ENCODE results near the gene ANKRD11.
"Not testable (repeated sequence)": the region's sequence is repeated elsewhere in the genome, so short reads cannot be mapped to it uniquely, and the experiment has no call there.

Gene ANKRD11

DNA sequence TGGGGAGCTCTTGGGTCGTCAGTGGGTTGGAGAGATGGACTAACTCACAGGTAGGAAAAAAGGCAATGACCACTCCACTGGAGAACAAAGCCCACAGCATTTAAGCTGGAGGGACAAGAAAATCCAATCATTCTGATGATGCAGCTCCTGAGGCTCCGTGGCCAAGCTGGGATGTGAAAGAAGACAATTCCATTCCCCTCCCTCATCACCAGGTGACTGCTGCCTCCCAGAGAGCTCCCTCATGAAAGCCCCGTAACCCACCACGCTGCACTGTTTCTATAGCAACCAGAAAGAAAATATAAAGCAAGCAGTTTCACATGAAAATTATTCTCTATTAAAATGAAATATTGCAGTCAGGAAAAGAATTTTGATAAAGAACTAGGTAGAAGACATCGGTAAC is 15.2 kb downstream of the ANKRD11 start:
- Histone ChIP-seq H3K4me1 (ENCODE audit: insufficient read depth, low read length) (peaks cover 31% of the 10 kb centered on the region), H3K36me3 (ENCODE audit: insufficient read depth, low read length) (no peaks in the 10 kb centered on the region), H3K4me3 (ENCODE audit: low read depth in 1 of 2, low read length in 2 of 2) (no peak overlapping the region), H3K27ac (ENCODE audit: low read depth, low read length) (no peak overlapping the region), H3K27me3 (ENCODE audit: control insufficient read depth in 1 of 2, insufficient read depth in 2 of 2, low read length in 2 of 2) (no peaks in the 10 kb centered on the region), H3K9ac (ENCODE audit: low read length) (no peak overlapping the region), H3K9me3 (ENCODE audit: low read length) (no peaks in the 10 kb centered on the region)

DNA sequence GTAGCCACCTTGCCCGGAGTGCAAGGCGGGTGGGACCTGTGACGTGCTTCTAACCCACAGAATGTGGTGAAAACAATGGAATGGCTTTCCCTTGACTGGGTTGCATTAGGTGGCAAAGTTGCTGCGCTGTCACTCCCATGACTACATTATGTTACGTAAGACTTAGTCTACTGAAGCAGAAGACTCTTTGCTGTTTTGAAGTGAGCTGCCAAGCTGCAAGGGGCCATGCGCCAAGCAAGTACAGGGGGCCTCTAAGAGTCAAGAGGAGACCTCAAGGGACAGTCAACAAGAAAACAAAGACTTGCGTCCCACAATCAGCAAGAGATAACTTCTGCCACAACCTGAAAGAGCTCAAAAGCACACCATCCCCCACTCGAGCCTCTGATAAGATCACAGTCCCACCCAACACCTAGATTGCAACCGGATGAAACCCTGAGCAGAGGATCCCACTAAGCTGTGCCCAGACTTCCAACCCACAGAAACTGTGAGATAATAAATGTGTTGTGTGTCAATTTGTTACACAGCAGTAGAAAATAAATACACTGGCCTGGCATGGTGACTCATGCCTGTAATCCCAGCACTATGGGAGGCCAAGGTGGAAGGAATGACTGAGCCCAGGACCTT is 16.5 kb downstream of the ANKRD11 start:
- H3K4me3 ChIP-seq (ENCODE audit: low read depth in 1 of 2, low read length in 2 of 2), result no peak overlapping the region
- no peaks in the 10 kb centered on the region for H3K27me3 ChIP-seq (ENCODE audit: control insufficient read depth in 1 of 2, insufficient read depth in 2 of 2, low read length in 2 of 2)
- H3K9ac ChIP-seq (ENCODE audit: low read length), result no peak overlapping the region
- H3K36me3 ChIP-seq (ENCODE audit: insufficient read depth, low read length), result no peaks in the 10 kb centered on the region
- H3K27ac ChIP-seq (ENCODE audit: low read depth, low read length), result no peak overlapping the region
- H3K4me1 ChIP-seq (ENCODE audit: insufficient read depth, low read length), result peaks cover 28% of the 10 kb centered on the region
- no peaks in the 10 kb centered on the region for H3K9me3 ChIP-seq (ENCODE audit: low read length)

DNA sequence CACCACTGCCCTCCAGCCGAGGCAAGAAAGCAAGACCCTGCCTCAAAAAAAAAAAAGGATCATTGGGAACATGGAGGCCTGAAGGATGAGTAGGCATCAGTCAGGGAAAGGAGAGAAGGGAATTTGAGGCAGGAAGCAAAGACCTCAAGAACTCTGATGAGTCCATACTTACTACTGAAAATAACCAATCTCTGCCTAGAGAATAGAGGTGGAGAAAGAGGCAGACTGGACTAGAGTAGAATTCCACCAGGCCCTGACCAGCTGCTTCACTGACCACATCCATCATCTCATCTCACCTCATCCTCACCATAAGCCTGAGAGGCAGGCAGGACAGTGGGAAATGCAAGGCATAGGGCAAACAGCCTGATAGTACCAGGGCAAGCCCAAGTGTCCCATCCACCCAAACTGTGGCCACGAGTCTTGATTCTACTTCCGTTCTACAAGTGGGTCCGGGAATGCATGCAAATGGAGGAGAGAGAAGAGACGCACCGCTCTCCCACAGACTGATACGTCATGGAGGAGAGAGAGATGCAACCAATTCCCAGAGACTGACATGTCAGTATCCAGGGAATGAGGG is 17.1 kb downstream of the ANKRD11 start:
- Histone ChIP-seq H3K27me3 (ENCODE audit: control insufficient read depth in 1 of 2, insufficient read depth in 2 of 2, low read length in 2 of 2) (no peaks in the 10 kb centered on the region), H3K27ac (ENCODE audit: low read depth, low read length) (no peak overlapping the region), H3K9me3 (ENCODE audit: low read length) (no peaks in the 10 kb centered on the region), H3K9ac (ENCODE audit: low read length) (no peak overlapping the region), H3K36me3 (ENCODE audit: insufficient read depth, low read length) (no peaks in the 10 kb centered on the region), H3K4me3 (ENCODE audit: low read depth in 1 of 2, low read length in 2 of 2) (no peak overlapping the region), H3K4me1 (ENCODE audit: insufficient read depth, low read length) (peaks cover 22% of the 10 kb centered on the region)

DNA sequence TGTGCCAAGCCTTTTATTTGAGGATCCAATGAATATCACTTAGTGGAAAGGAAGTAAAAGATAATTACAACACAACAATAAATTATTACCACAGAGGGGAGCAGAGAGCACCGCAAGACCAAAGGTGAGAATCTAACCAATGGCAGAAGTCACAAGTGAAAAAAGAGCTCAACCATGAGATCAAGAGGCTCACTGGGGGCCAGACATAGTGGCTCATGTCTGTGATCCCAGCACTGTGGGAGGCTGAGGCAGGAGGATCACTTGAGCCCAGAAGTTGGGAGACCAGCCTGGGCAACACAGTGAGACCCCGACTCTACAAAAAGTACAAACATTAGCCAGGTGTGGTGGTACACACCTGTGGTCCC is 17.7 kb downstream of the ANKRD11 start:
- no peak overlapping the region for H3K27ac ChIP-seq (ENCODE audit: low read depth, low read length)
- H3K4me1 ChIP-seq (ENCODE audit: insufficient read depth, low read length), result peaks cover 17% of the 10 kb centered on the region
- H3K4me3 ChIP-seq (ENCODE audit: low read depth in 1 of 2, low read length in 2 of 2), result no peak overlapping the region
- H3K27me3 ChIP-seq (ENCODE audit: control insufficient read depth in 1 of 2, insufficient read depth in 2 of 2, low read length in 2 of 2), result no peaks in the 10 kb centered on the region
- H3K9ac ChIP-seq (ENCODE audit: low read length), result no peak overlapping the region
- no peaks in the 10 kb centered on the region for H3K36me3 ChIP-seq (ENCODE audit: insufficient read depth, low read length)
- no peaks in the 10 kb centered on the region for H3K9me3 ChIP-seq (ENCODE audit: low read length)

DNA sequence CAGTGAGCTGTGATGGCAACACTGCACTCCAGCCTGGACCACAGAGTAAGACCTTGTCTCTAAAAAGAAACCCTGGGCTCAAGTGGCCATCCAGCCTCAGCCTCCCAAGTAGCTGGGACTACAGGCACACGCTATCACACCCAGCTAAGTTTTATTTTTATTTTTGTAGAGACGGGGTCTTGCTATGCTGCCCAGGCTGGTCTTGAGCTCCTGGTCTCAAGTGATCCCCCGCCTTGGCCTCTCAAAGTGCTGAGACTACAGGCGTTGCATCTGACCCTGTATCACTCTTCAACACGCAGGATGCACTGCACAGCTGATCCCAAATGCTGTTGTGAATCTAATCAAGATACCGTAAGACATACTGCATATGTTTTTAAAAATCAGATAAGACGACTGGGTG is 23.0 kb downstream of the ANKRD11 start:
- Histone ChIP-seq H3K36me3 (ENCODE audit: insufficient read depth, low read length) (no peaks in the 10 kb centered on the region), H3K27me3 (ENCODE audit: control insufficient read depth in 1 of 2, insufficient read depth in 2 of 2, low read length in 2 of 2) (no peaks in the 10 kb centered on the region), H3K4me1 (ENCODE audit: insufficient read depth, low read length) (peaks cover 12% of the 10 kb centered on the region), H3K4me3 (ENCODE audit: low read depth in 1 of 2, low read length in 2 of 2) (no peak overlapping the region), H3K9ac (ENCODE audit: low read length) (no peak overlapping the region), H3K27ac (ENCODE audit: low read depth, low read length) (no peak overlapping the region), H3K9me3 (ENCODE audit: low read length) (no peaks in the 10 kb centered on the region)

DNA sequence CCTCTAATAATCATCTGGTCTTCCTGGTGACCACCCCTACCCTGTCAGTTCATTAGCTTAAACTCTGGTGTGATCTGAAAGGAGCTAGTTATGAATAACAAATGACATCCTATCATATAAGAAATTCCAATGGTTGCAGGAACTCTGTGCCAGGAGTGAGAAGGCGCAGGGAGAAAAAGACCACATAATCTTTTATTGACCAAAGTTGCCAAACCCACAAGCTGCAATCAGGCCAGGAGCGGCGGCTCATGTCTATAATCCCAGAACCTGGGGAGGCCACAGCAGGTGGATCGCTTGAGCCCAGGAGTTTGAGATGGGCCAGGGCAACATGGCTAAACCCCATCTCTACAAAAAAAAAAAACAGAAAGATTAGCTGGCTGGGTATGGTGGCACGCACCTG is 23.4 kb downstream of the ANKRD11 start:
- Histone ChIP-seq H3K27ac (ENCODE audit: low read depth, low read length) (no peak overlapping the region), H3K9ac (ENCODE audit: low read length) (no peak overlapping the region), H3K27me3 (ENCODE audit: control insufficient read depth in 1 of 2, insufficient read depth in 2 of 2, low read length in 2 of 2) (no peaks in the 10 kb centered on the region), H3K9me3 (ENCODE audit: low read length) (no peaks in the 10 kb centered on the region), H3K4me1 (ENCODE audit: insufficient read depth, low read length) (peaks cover 12% of the 10 kb centered on the region), H3K36me3 (ENCODE audit: insufficient read depth, low read length) (no peaks in the 10 kb centered on the region), H3K4me3 (ENCODE audit: low read depth in 1 of 2, low read length in 2 of 2) (no peak overlapping the region)

DNA sequence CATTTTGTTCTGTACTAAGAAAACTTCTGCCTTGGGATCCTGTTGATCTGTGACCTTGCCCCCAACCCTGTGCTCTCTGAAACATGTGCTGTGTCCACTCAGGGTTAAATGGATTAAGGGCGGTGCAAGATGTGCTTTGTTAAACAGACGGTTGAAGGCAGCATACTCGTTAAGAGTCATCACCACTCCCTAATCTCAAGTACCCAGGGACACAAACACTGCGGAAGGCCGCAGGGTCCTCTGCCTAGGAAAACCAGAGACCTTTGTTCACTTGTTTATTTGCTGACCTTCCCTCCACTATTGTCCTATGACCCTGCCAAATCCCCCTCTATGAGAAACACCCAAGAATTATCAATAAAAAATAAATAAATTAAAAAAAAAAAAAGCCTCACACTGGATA is 27.0 kb downstream of the ANKRD11 start:
- H3K27ac ChIP-seq (ENCODE audit: low read depth, low read length); H3K9me3 ChIP-seq (ENCODE audit: low read length); H3K36me3 ChIP-seq (ENCODE audit: insufficient read depth, low read length); H3K9ac ChIP-seq (ENCODE audit: low read length); H3K27me3 ChIP-seq (ENCODE audit: control insufficient read depth in 1 of 2, insufficient read depth in 2 of 2, low read length in 2 of 2); H3K4me3 ChIP-seq (ENCODE audit: low read depth in 1 of 2, low read length in 2 of 2): not testable (repeated sequence)
- peaks cover 12% of the 10 kb centered on the region for H3K4me1 ChIP-seq (ENCODE audit: insufficient read depth, low read length)

DNA sequence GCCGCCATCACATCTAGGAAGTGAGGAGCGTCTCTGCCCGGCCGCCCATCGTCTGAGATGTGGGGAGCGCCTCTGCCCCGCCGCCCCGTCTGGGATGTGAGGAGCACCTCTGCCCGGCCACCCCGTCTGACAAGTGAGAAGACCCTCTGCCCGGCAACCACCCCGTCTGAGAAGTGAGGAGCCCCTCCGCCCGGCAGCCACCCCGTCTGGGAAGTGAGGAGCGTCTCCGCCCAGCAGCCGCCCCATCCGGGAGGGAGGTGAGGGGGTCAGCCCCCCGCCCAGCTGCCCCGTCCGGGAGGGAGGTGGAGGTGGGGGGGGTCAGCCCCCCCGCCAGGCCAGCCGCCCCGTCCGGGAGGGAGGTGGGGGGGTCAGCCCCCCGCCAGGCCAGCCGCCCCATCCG is 27.7 kb downstream of the ANKRD11 start:
- H3K4me1 ChIP-seq (ENCODE audit: insufficient read depth, low read length), result peaks cover 12% of the 10 kb centered on the region
- H3K36me3 ChIP-seq (ENCODE audit: insufficient read depth, low read length); H3K9ac ChIP-seq (ENCODE audit: low read length); H3K27me3 ChIP-seq (ENCODE audit: control insufficient read depth in 1 of 2, insufficient read depth in 2 of 2, low read length in 2 of 2); H3K4me3 ChIP-seq (ENCODE audit: low read depth in 1 of 2, low read length in 2 of 2); H3K9me3 ChIP-seq (ENCODE audit: low read length); H3K27ac ChIP-seq (ENCODE audit: low read depth, low read length): not testable (repeated sequence)

DNA sequence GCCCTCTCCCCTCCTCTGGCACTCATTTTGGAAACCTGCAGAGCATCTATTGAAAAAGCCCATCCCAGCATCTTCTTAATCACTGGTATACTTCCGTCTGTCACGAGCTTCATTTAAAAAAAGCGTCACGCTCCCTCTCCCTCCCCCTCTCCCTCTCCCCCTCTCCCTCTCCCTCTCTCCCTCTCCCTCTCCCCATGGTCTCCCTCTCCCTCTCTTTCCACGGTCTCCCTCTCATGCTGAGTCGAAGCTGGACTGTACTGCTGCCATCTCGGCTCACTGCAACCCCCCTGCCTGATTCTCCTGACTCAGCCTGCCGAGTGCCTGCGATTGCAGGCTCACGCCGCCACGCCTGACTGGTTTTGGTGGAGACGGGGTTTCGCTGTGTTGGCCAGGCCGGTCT is 28.5 kb downstream of the ANKRD11 start:
- H3K27me3 ChIP-seq (ENCODE audit: control insufficient read depth in 1 of 2, insufficient read depth in 2 of 2, low read length in 2 of 2); H3K36me3 ChIP-seq (ENCODE audit: insufficient read depth, low read length); H3K4me1 ChIP-seq (ENCODE audit: insufficient read depth, low read length); H3K27ac ChIP-seq (ENCODE audit: low read depth, low read length); H3K9me3 ChIP-seq (ENCODE audit: low read length); H3K9ac ChIP-seq (ENCODE audit: low read length); H3K4me3 ChIP-seq (ENCODE audit: low read depth in 1 of 2, low read length in 2 of 2): not testable (repeated sequence)

DNA sequence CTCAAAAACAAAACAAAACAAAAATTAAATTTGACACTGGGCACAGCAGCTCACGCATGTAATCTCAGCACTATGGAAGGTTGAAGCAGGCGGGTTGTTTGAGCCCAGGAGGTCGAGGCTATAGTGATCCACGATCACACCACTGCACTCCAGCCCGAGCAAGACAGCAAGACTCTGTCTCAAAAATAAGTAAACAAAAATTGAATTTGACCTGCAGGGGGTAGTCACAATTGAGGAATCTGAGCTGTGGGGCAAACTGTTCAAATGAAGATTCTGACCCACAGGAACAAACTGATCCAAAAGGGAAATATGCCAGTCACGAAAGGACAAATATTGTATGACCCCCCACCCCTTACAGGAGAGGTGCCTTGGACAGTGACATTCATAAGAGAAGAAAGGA is 29.8 kb downstream of the ANKRD11 start:
- Histone ChIP-seq H3K4me3 (ENCODE audit: low read depth in 1 of 2, low read length in 2 of 2) (no peak overlapping the region), H3K27ac (ENCODE audit: low read depth, low read length) (no peak overlapping the region), H3K4me1 (ENCODE audit: insufficient read depth, low read length) (peaks cover 5% of the 10 kb centered on the region), H3K27me3 (ENCODE audit: control insufficient read depth in 1 of 2, insufficient read depth in 2 of 2, low read length in 2 of 2) (no peaks in the 10 kb centered on the region), H3K9ac (ENCODE audit: low read length) (no peak overlapping the region), H3K36me3 (ENCODE audit: insufficient read depth, low read length) (no peaks in the 10 kb centered on the region), H3K9me3 (ENCODE audit: low read length) (no peaks in the 10 kb centered on the region)

DNA sequence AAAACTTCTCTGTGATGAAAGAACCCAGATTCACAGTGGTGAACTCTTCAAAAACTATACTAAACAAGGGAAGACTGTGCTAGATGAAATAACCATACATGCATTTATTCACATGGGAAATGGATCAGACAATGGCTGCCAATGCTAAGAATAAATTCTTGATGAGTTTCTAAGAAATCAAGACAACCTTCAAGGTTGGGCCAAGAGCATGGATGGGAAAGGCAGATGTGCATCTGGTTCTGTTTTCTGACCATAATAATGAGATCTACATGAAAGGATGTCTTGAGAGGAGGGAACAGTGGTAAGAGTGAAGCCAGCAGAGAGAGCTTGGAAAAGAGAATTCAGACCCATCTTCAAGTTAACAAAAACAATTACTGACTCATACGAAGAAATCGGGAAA is 31.4 kb downstream of the ANKRD11 start:
- no peak overlapping the region for H3K27ac ChIP-seq (ENCODE audit: low read depth, low read length)
- H3K4me3 ChIP-seq (ENCODE audit: low read depth in 1 of 2, low read length in 2 of 2), result no peak overlapping the region
- H3K9me3 ChIP-seq (ENCODE audit: low read length), result no peaks in the 10 kb centered on the region
- no peak overlapping the region for H3K9ac ChIP-seq (ENCODE audit: low read length)
- H3K4me1 ChIP-seq (ENCODE audit: insufficient read depth, low read length), result peaks cover 5% of the 10 kb centered on the region
- H3K36me3 ChIP-seq (ENCODE audit: insufficient read depth, low read length), result no peaks in the 10 kb centered on the region
- H3K27me3 ChIP-seq (ENCODE audit: control insufficient read depth in 1 of 2, insufficient read depth in 2 of 2, low read length in 2 of 2), result no peaks in the 10 kb centered on the region

DNA sequence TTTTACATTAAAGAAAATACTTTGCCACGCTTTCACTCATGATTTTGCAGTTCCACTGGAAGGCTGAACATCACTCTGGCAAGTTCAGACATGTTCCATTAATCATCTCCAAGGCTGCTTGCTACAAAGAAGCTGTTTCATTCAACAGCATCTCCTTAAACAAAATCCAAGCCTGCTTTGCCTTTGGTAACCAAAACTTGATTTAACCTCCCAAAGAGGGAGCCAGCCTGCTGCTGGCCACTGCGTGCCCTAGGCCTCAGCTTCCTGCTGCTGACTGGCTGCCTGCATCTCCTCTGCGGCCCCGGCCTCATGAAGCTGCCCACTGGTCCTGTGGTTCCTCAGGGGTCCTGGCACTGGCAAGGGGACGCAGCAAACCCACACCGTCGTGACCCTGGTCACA is 31.8 kb downstream of the ANKRD11 start:
- Histone ChIP-seq H3K36me3 (ENCODE audit: insufficient read depth, low read length) (no peaks in the 10 kb centered on the region), H3K9ac (ENCODE audit: low read length) (no peak overlapping the region), H3K4me1 (ENCODE audit: insufficient read depth, low read length) (peaks cover 9% of the 10 kb centered on the region), H3K27me3 (ENCODE audit: control insufficient read depth in 1 of 2, insufficient read depth in 2 of 2, low read length in 2 of 2) (no peaks in the 10 kb centered on the region), H3K27ac (ENCODE audit: low read depth, low read length) (no peak overlapping the region), H3K4me3 (ENCODE audit: low read depth in 1 of 2, low read length in 2 of 2) (no peak overlapping the region), H3K9me3 (ENCODE audit: low read length) (no peaks in the 10 kb centered on the region)

Measured in muscle layer of colon (tissue), 2 donors.